GM12865 (cell line): ENCODE data around the gene CTNND2.

Experiments used
- DNase-seq: peaks from one replicate; pipeline ENCODE4 v3.0.0; 2010; ENCODE audit warnings: low read depth
- H3K4me3 ChIP-seq: 2 replicates; pipeline ENCODE4 v1.5.1; 2011; ENCODE audit warnings: mild to moderate bottlenecking, low read depth, low read length, control low read depth
- TF ChIP-seq, protein P1 (sequence below): IDR thresholded peaks from 2 replicates; pipeline ENCODE4 v1.5.1; 2011; ENCODE audit warnings: low read length, control low read depth, low read depth, inconsistent platforms; ENCODE audit not compliant: insufficient read depth; ENCODE audit errors: missing control alignments

The CTNND2 gene

DNA sequence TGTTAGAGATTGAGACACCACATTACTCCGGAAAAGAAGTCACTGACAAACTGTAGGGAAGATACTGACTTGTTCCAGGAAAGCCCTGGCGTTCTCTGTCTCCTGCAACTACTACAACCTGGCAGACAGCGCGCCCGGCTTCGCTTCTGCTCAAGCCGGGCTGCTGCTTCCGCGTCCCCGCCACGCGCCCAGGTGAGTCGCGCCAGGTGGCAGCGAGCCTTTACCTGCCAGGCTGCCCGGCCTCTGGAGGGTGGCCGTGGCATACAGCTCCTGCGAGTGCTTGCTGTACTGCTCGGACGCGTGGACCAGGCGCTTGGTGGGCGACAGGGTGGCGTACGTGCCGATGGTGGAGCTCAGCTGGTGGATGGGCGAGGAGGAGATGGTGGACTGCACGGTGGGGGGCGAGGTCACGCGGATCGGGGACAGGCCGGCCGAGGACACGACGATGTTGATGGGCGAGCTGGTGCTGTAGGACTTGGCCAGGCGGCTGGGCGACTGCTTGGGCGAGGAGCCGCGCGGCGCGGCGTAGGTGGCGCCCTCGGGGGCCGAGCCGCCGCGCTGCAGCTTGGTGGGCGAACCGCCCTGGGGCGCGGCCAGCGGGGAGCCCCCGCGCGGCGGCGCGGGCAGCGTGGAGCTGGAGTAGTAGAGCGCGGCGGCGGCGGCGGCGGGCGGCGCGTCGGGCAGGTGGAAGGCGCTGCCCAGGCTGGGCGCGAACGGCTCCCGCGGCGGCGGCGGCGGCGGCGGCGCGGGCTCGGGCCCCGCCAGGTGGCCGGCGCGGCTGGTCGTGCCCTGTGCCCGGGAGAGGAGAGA is 519.6 kb downstream of the CTNND2 start:
- TF ChIP-seq, protein P1, sequence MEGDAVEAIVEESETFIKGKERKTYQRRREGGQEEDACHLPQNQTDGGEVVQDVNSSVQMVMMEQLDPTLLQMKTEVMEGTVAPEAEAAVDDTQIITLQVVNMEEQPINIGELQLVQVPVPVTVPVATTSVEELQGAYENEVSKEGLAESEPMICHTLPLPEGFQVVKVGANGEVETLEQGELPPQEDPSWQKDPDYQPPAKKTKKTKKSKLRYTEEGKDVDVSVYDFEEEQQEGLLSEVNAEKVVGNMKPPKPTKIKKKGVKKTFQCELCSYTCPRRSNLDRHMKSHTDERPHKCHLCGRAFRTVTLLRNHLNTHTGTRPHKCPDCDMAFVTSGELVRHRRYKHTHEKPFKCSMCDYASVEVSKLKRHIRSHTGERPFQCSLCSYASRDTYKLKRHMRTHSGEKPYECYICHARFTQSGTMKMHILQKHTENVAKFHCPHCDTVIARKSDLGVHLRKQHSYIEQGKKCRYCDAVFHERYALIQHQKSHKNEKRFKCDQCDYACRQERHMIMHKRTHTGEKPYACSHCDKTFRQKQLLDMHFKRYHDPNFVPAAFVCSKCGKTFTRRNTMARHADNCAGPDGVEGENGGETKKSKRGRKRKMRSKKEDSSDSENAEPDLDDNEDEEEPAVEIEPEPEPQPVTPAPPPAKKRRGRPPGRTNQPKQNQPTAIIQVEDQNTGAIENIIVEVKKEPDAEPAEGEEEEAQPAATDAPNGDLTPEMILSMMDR, result no peak
- DNase-seq, result no peak
- no peak overlapping the region for H3K4me3 ChIP-seq

DNA sequence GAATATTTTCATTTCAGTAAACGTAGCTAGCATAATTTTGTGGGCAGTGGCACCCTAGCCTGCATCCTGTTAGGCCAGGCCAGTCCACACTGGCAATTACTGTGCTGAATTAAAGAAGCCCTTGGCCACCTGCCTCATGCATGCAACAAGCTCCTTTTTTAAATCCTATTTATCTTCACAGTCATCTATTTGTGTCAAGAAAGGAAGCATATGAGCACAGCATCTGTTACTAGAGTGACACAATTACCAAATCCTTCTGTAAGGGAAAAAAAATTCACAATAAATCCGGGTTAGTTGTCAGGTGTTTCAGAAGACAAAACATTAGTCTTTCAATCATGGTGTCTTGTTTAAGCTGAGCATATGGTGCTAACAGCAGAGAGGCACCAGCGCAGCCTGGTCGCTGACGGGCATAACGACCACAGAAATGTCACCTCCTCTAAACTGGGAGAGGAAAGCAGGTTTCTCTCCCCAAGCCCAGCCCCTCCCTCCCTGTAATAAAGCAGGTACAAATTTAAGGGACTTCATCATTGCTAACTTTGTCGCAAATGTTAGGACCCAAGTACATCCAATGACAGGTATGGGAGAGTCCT is 520.6 kb downstream of the CTNND2 start:
- DNase-seq, result no peak
- H3K4me3 ChIP-seq, result no peak overlapping the region
- TF ChIP-seq, protein P1, result no peak

GRCh38 chr5:11378461-11378860 is 525.8 kb downstream of the CTNND2 start:
- TF ChIP-seq, protein P1, result no peak
- no peak overlapping the region for H3K4me3 ChIP-seq
- no peak for DNase-seq

DNA sequence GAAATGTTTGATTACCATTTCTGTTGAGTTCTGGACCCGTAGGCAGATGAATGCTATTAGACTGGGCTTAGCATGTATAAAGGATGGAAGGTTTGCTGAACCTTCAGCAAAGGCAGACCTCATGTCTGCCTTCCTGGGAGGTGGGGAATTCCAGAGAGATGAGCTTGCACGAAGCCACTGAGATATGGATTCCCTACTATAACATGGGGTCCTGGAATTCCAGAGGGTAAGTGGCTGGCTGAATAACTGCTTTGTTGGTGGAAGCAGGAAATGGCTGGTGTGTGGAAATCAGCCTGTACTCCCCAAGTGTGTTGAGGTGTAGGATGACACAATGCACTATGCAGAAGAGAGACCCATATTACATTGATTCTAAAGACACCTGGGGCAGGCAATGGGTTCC is 526.4 kb downstream of the CTNND2 start:
- DNase-seq, result no peak
- TF ChIP-seq, protein P1, result no peak
- H3K4me3 ChIP-seq, result no peak overlapping the region

GRCh38 chr5:11372191-11372590 is 532.1 kb downstream of the CTNND2 start:
- no peak overlapping the region for H3K4me3 ChIP-seq
- DNase-seq, result no peak
- TF ChIP-seq, protein P1, result no peak

- TF ChIP-seq, protein P1, result no peak
- no peak for DNase-seq
Observed at GRCh38 chr5:11371021-11371420, 533.2 kb downstream of the CTNND2 start.

More at GRCh38 chr5:11371021-11371420, 533.2 kb downstream of the CTNND2 start:
- H3K4me3 ChIP-seq, result no peak overlapping the region
